Measurements from ENCODE around the gene ATPAF2. TPM values are rescaled to one million over a fixed set of nuclear protein-coding genes. Genes with fewer than 3 reads are reported as not detected.

The ATPAF2 gene
- total and polyA plus RNA-seq, 2 experiments from 2014 or later = 24.3 to 25.7 TPM

- TF ChIP-seq CTCF (conservative IDR thresholded peaks at IDR 0.05; ENCODE audit: low read depth in 2 of 2) (no peak), REST (IDR thresholded peaks at IDR 0.05; ENCODE audit: unreplicated experiment) (no peak), CREB1 (CRISPR knock-in tag; IDR thresholded peaks at IDR 0.05; ENCODE audit: low read depth) (no peak), ZNF331 (CRISPR knock-in tag; IDR thresholded peaks at IDR 0.05; ENCODE audit: low read depth) (no peak), EZH2 (IDR thresholded peaks at IDR 0.05; ENCODE audit: low read depth, unreplicated experiment) (no peak), ETS1 (IDR thresholded peaks at IDR 0.05) (no peak), EZH2phosphoT487 (IDR thresholded peaks at IDR 0.05; ENCODE audit: unreplicated experiment) (no peak), NANOG (IDR thresholded peaks at IDR 0.05; ENCODE audit: borderline replicate concordance) (no peak), JUNB (IDR thresholded peaks at IDR 0.05; ENCODE audit: unreplicated experiment) (no peak), STAT1 (IDR thresholded peaks at IDR 0.05; ENCODE audit: unreplicated experiment) (no peak), ZNF462 (CRISPR knock-in tag; IDR thresholded peaks at IDR 0.05) (no peak), POLR2AphosphoS5 (IDR thresholded peaks at IDR 0.05; ENCODE audit: low read depth) (no peak), ZNF114 (CRISPR knock-in tag; IDR thresholded peaks at IDR 0.05) (no peak)
- Histone ChIP-seq H3F3A (replicated peaks; ENCODE audit: low read depth) (no peaks in the 10 kb centered on the region), H2AFZ (no peak overlapping the region), H3K4me2 (no peak overlapping the region), H3K4me3 (no peak overlapping the region), H3K36me3 (ENCODE audit: insufficient read depth) (no peaks in the 10 kb centered on the region), H3K27ac (ENCODE audit: low read depth) (no peak overlapping the region), H4K20me1 (replicated peaks; ENCODE audit: insufficient read depth) (no peaks in the 10 kb centered on the region), H3K79me2 (replicated peaks; ENCODE audit: insufficient read depth) (no peaks in the 10 kb centered on the region), H3K9me2 (ENCODE audit: insufficient read depth) (no peaks in the 10 kb centered on the region), H3K27me3 (ENCODE audit: insufficient read depth) (no peaks in the 10 kb centered on the region), H3K4me1 (ENCODE audit: insufficient read depth) (0 out of 2 replicates have a peak, but pooled peaks cover 5% of the 10 kb centered on the region)
- H3K27ac Mint-ChIP-seq = no peak overlapping the region
- peaks cover 5% of the 10 kb centered on the region for H3K27me3 Mint-ChIP-seq (ENCODE audit: insufficient read depth, low read depth, poor library complexity)
- H3K9me3 Mint-ChIP-seq = no peaks in the 10 kb centered on the region
- H3K4me3 Mint-ChIP-seq = no peak overlapping the region
- H3K36me3 Mint-ChIP-seq (ENCODE audit: low read depth) = no peaks in the 10 kb centered on the region; the same call in 2 of the 3 replicates
- no peak for ATAC-seq
- no peak for DNase-seq (ENCODE audit: low spot score)
- H3K4me1 Mint-ChIP-seq = peaks cover 3% of the 10 kb centered on the region; the same call in 2 of the 3 replicates
Observed at GRCh38 chr17:18020971-18021370, 18.0 kb downstream of the ATPAF2 start.
